Uterus (tissue), 4 donors: ENCODE measurements around the gene TRPT1. TPM values are rescaled to one million over a fixed set of nuclear protein-coding genes. Genes with fewer than 3 reads are reported as not detected.

Experiments used
- DNase-seq, 2 donors: peaks; one replicate each; pipeline ENCODE4 v3.0.0-alpha.2; 2019 to 2020
- H3K27ac ChIP-seq, 2 donors: fragments of 200-600 bp; sonication (generic); 1 replicate in 1 of 2; 2 replicates in 1 of 2; pipeline ENCODE4 v1.5.1; 2016 to 2018
- H3K27me3 ChIP-seq, 2 donors: fragments of 200-600 bp; sonication (generic); one replicate each; pipeline ENCODE4 v1.5.1; 2018 to 2019; ENCODE audit warnings: control low read depth in 1 of 2
- H3K36me3 ChIP-seq, 2 donors: fragments of 200-600 bp; sonication (generic); one replicate each; pipeline ENCODE4 v1.5.1; 2019; ENCODE audit warnings: control low read depth in 1 of 2
- H3K4me1 ChIP-seq, 2 donors: fragments of 200-600 bp; sonication (generic); one replicate each; pipeline ENCODE4 v1.5.1; 2018 to 2019; ENCODE audit warnings: control low read depth in 1 of 2
- H3K4me3 ChIP-seq, 2 donors: fragments of 200-600 bp; sonication (generic); 1 replicate in 1 of 2; 2 replicates in 1 of 2; pipeline ENCODE4 v1.5.1; 2018 to 2019; ENCODE audit warnings: mild to moderate bottlenecking in 1 of 2
- H3K9me3 ChIP-seq, 2 donors: fragments of 200-600 bp; sonication (generic); one replicate each; pipeline ENCODE4 v1.5.1; 2019; ENCODE audit warnings: control low read depth in 1 of 2
- CTCF ChIP-seq, 4 experiments: fragments of 200-600 bp in 2 of 4; fragments of 450-650 bp in 2 of 4; sonication (generic) in 2 of 4; IDR thresholded peaks; one replicate each; pipeline ENCODE4 v1.5.1; 2016 to 2019; ENCODE audit warnings: antibody characterized with exemption in 4 of 4, mild to moderate bottlenecking in 2 of 4, moderate library complexity in 1 of 4
- POLR2A ChIP-seq, 2 donors: fragments of 450-650 bp; IDR thresholded peaks; one replicate each; pipeline ENCODE4 v1.6.1; 2016; ENCODE audit warnings: antibody characterized with exemption in 2 of 2, mild to moderate bottlenecking in 1 of 2, moderate library complexity in 1 of 2
- intact Hi-C: fragments of 100-400 bp; cut with DNase I; formaldehyde crosslinking; loops from one replicate; pipeline ENCODE4 v1.15.1; 2023; ENCODE audit warnings: low total_unique reads
- total RNA-seq, 4 donors: library from RNA; depleted of rRNA in 3 of 4; stranded (reverse); fragments of >200 nt in 3 of 4; gene quantifications; one replicate each; pipeline versions ENCODE4 v1.1.0 to v1.2.4, GENCODE V29; 2014 to 2023
- donor health status: DM: yes; HTN: yes; CAD: no.

The TRPT1 gene
- total RNA-seq, 4 donors from 2014 or later: 7.2 to 42.9 (median 18.7) TPM

GRCh38 chr11:64240435-64241240, 14.7 kb upstream of the TRPT1 start, which contains the start of gene FKBP2:
Gene FKBP2, plus strand, starts transcription at chr11:64241095. Its CDS starts 1,293 bp downstream, at chr11:64242388.
- DNase-seq: peak; percentile 95 to 99
- peak within 1 kb of the TSS; percentile 95 to 99 for H3K27ac ChIP-seq
- H3K9me3 ChIP-seq: no peaks in the 10 kb centered on the region
- TF ChIP-seq CTCF (IDR thresholded peaks at IDR 0.05): peak in 2 of 4 experiments; percentile 18 to 19
- TF ChIP-seq POLR2A (IDR thresholded peaks at IDR 0.05): peak; percentile 84 to 86
- no peaks in the 10 kb centered on the region for H3K27me3 ChIP-seq
- H3K4me3 ChIP-seq: peak within 1 kb of the TSS; percentile 61 to 87
- intact Hi-C loops: no loop called here
- peaks cover 0 to 10% of the 10 kb centered on the region in 2 donors for H3K4me1 ChIP-seq
- no peaks in the 10 kb centered on the region for H3K36me3 ChIP-seq

- Histone ChIP-seq H3K4me1 (peaks cover 0 to 10% of the 10 kb centered on the region in 2 donors), H3K36me3 (no peaks in the 10 kb centered on the region), H3K27ac (peak overlapping the region; percentile 95 to 99), H3K4me3 (peak overlapping the region; percentile 61 to 87), H3K9me3 (no peaks in the 10 kb centered on the region), H3K27me3 (no peaks in the 10 kb centered on the region)
- DNase-seq: no peak
- intact Hi-C loops: no loop called here
- TF ChIP-seq POLR2A (IDR thresholded peaks at IDR 0.05): no peak
- no peak for TF ChIP-seq CTCF (IDR thresholded peaks at IDR 0.05)
Observed at GRCh38 chr11:64239662-64240434, 13.9 kb upstream of the TRPT1 start.

DNA sequence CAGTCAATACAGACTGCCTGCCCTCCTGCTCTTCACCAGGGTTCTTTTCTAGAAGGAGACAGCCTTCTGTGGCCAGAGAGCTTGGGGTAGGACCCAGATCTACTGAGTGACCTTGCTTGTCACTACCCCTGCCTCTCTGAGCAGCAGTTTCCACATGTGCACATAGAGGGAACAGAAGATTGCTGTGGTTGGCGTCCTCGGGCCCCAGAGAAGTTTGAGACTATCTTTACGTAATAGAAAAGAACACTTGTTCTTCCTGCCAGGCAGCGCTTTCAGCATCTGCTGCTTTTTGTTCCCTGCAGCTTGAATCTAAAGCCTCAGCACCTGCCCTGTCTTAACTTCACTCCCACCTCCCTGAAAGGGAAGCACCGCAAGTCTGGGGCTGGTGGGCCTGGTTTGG, 13.0 kb upstream of the TRPT1 start:
- Histone ChIP-seq H3K4me3 (no peak overlapping the region), H3K9me3 (no peaks in the 10 kb centered on the region), H3K27me3 (no peaks in the 10 kb centered on the region), H3K36me3 (no peaks in the 10 kb centered on the region), H3K27ac (no peak overlapping the region), H3K4me1 (peaks cover 0 to 10% of the 10 kb centered on the region in 2 donors)
- DNase-seq: no peak
- TF ChIP-seq POLR2A (IDR thresholded peaks at IDR 0.05): no peak
- no peak for TF ChIP-seq CTCF (IDR thresholded peaks at IDR 0.05)
- intact Hi-C loops: no loop called here

GRCh38 chr11:64238076-64238475, 12.1 kb upstream of the TRPT1 start:
- intact Hi-C loops: no loop called here
- TF ChIP-seq CTCF (IDR thresholded peaks at IDR 0.05): no peak
- no peak for TF ChIP-seq POLR2A (IDR thresholded peaks at IDR 0.05)
- Histone ChIP-seq H3K36me3 (no peaks in the 10 kb centered on the region), H3K4me3 (no peak overlapping the region), H3K27me3 (no peaks in the 10 kb centered on the region), H3K27ac (no peak overlapping the region), H3K4me1 (peaks cover 0 to 18% of the 10 kb centered on the region in 2 donors), H3K9me3 (no peaks in the 10 kb centered on the region)
- no peak for DNase-seq
